Peyer's patch (tissue), 4 donors: ENCODE results near the gene LSM10. TPM values are rescaled to one million over a fixed set of nuclear protein-coding genes. Genes with fewer than 3 reads are reported as not detected.
A peak's percentile ranks its signal among the peaks of the same experiment; 100 is the strongest.

ENCODE experiments used
- DNase-seq, 3 donors: peaks; one replicate each; pipeline ENCODE4 v3.0.0-alpha.2; 2017 to 2019
- H3K27ac ChIP-seq, 4 donors: fragments of 200-600 bp; sonication (generic); one replicate each; pipeline ENCODE4 v1.5.1; 2016 to 2019
- H3K27me3 ChIP-seq, 2 donors: fragments of 200-600 bp; sonication (generic); one replicate each; pipeline ENCODE4 v1.5.1; 2019
- H3K36me3 ChIP-seq, 3 donors: fragments of 200-600 bp; sonication (generic); one replicate each; pipeline ENCODE4 v1.5.1; 2016 to 2019
- H3K4me1 ChIP-seq, 4 donors: fragments of 200-600 bp; sonication (generic); one replicate each; pipeline ENCODE4 v1.5.1; 2016 to 2019
- H3K4me3 ChIP-seq, 4 donors: fragments of 200-600 bp; sonication (generic); 1 replicate in 3 of 4; 2 replicates in 1 of 4; pipeline ENCODE4 v1.5.1; 2016 to 2019; ENCODE audit warnings: mild to moderate bottlenecking in 1 of 4
- H3K9me3 ChIP-seq, 4 donors: fragments of 200-600 bp; sonication (generic); one replicate each; pipeline ENCODE4 v1.5.1; 2016 to 2019; ENCODE audit warnings: mild to moderate bottlenecking in 1 of 4
- CTCF ChIP-seq, 6 experiments: fragments of 450-650 bp in 4 of 6; fragments of 200-600 bp in 2 of 6; sonication (generic) in 1 of 6; IDR thresholded peaks; one replicate each; pipeline ENCODE4 v1.5.1; 2017 to 2019; ENCODE audit warnings: antibody characterized with exemption in 6 of 6, mild to moderate bottlenecking in 3 of 6, moderate library complexity in 1 of 6
- POLR2A ChIP-seq, 2 donors: fragments of 450-650 bp; IDR thresholded peaks; one replicate each; pipeline ENCODE4 v1.5.1; 2017; ENCODE audit warnings: antibody characterized with exemption in 2 of 2, mild to moderate bottlenecking in 2 of 2, moderate library complexity in 2 of 2
- total RNA-seq, 4 donors: library from RNA; depleted of rRNA; stranded (reverse); fragments of >200 nt; gene quantifications; one replicate each; pipeline ENCODE4 v1.1.0, GENCODE V29; 2016

LSM10 gene
- total RNA-seq, 4 donors from 2014 or later: 25.5 to 42.9 (median 31.2) TPM

DNA sequence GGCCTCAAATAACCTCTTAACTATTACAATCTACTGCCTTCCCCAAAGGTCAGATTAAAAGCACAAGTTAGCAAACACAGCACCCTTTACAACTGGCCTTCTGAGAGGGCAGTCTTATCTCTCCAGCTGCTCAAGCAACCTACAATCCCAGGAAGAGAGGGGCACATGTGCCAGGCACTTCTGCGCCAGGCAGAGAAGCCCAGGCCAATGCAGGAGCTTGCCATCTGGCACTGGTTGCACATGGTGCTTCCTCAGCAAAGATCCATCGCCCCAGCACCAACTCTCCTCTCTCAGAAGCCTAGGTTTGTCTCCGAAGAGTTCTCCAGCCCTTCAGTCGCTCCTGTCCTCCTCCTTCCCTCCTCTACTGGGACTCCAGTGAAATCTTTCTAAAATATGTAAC, 14.5 kb downstream of the LSM10 start:
- no peaks in the 10 kb centered on the region for H3K36me3 ChIP-seq
- H3K27me3 ChIP-seq: no peaks in the 10 kb centered on the region
- no peak overlapping the region for H3K4me3 ChIP-seq
- H3K9me3 ChIP-seq: no peaks in the 10 kb centered on the region
- peaks cover 6 to 49% (median 19%) of the 10 kb centered on the region in 4 donors for H3K4me1 ChIP-seq
- no peak overlapping the region for H3K27ac ChIP-seq
- DNase-seq: no peak
- TF ChIP-seq CTCF (IDR thresholded peaks at IDR 0.05) (no peak), POLR2A (IDR thresholded peaks at IDR 0.05) (no peak)

- H3K9me3 ChIP-seq: no peaks in the 10 kb centered on the region
- peaks cover 6 to 43% (median 20%) of the 10 kb centered on the region in 4 donors for H3K4me1 ChIP-seq
- TF ChIP-seq CTCF (IDR thresholded peaks at IDR 0.05) (no peak), POLR2A (IDR thresholded peaks at IDR 0.05) (no peak)
- no peaks in the 10 kb centered on the region for H3K27me3 ChIP-seq
- DNase-seq: no peak
- H3K4me3 ChIP-seq: no peak overlapping the region
- no peak overlapping the region for H3K27ac ChIP-seq
- H3K36me3 ChIP-seq: no peaks in the 10 kb centered on the region
Observed at GRCh38 chr1:36382669-36383068, 15.0 kb downstream of the LSM10 start.

GRCh38 chr1:36382231-36382630, 15.5 kb downstream of the LSM10 start:
- Histone ChIP-seq H3K27me3 (no peaks in the 10 kb centered on the region), H3K4me3 (no peak overlapping the region), H3K9me3 (no peaks in the 10 kb centered on the region), H3K36me3 (no peaks in the 10 kb centered on the region), H3K4me1 (peaks cover 6 to 39% (median 19%) of the 10 kb centered on the region in 4 donors), H3K27ac (no peak overlapping the region)
- TF ChIP-seq POLR2A (IDR thresholded peaks at IDR 0.05) (no peak), CTCF (IDR thresholded peaks at IDR 0.05) (no peak)
- DNase-seq: no peak

GRCh38 chr1:36381405-36381804, 16.3 kb downstream of the LSM10 start:
- no peaks in the 10 kb centered on the region for H3K27me3 ChIP-seq
- H3K27ac ChIP-seq: no peak overlapping the region
- H3K9me3 ChIP-seq: no peaks in the 10 kb centered on the region
- peaks cover 0 to 40% (median 12%) of the 10 kb centered on the region in 4 donors for H3K4me1 ChIP-seq
- TF ChIP-seq POLR2A (IDR thresholded peaks at IDR 0.05) (no peak), CTCF (IDR thresholded peaks at IDR 0.05) (no peak)
- no peaks in the 10 kb centered on the region for H3K36me3 ChIP-seq
- DNase-seq: no peak
- no peak overlapping the region for H3K4me3 ChIP-seq

DNA sequence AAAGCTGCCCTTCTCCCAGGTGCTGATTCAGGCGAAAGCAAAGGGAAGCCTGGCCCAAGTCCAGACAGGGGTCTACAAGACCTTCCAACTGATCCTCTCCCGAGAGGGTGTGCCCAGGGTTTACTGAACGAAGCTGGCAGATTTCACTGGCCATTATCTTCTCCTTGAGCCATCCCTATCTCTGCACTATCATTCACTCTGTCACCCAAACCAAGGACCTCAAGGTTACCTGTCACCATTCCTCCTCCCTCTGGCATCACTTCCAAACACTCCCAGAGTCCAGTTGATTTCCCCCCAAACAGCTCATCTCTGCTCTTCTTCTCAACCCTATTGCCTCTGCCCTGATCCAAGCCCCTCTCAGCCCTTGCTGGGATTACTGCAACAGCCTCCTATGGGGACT, 16.9 kb downstream of the LSM10 start:
- H3K4me3 ChIP-seq: no peak overlapping the region
- DNase-seq: no peak
- no peaks in the 10 kb centered on the region for H3K27me3 ChIP-seq
- peak overlapping the region in 1 of 4 donors; percentile 35 for H3K27ac ChIP-seq
- H3K36me3 ChIP-seq: no peaks in the 10 kb centered on the region
- H3K4me1 ChIP-seq: peaks cover 0 to 46% (median 12%) of the 10 kb centered on the region in 4 donors
- no peaks in the 10 kb centered on the region for H3K9me3 ChIP-seq
- no peak for TF ChIP-seq POLR2A (IDR thresholded peaks at IDR 0.05)
- TF ChIP-seq CTCF (IDR thresholded peaks at IDR 0.05): no peak

GRCh38 chr1:36380143-36380619, 17.5 kb downstream of the LSM10 start:
- Histone ChIP-seq H3K27ac (peak overlapping the region in 1 of 4 donors; percentile 35), H3K36me3 (no peaks in the 10 kb centered on the region), H3K4me3 (no peak overlapping the region), H3K27me3 (no peaks in the 10 kb centered on the region), H3K4me1 (peaks cover 0 to 52% (median 14%) of the 10 kb centered on the region in 4 donors), H3K9me3 (no peaks in the 10 kb centered on the region)
- no peak for DNase-seq
- no peak for TF ChIP-seq CTCF (IDR thresholded peaks at IDR 0.05)
- TF ChIP-seq POLR2A (IDR thresholded peaks at IDR 0.05): no peak
